Right forelimb (tissue), 1 donor: Measurements from ENCODE around the gene ARID4B.
"Not testable (repeated sequence)": the region's sequence is repeated elsewhere in the genome, so short reads cannot be mapped to it uniquely, and the experiment has no call there.

Experiments used
- DNase-seq: peaks from one replicate; pipeline ENCODE4 v3.0.0-alpha.2; 2018

Gene ARID4B

GRCh38 chr1:235213752-235214151 is 114.2 kb downstream of the ARID4B start:
- DNase-seq, result no peak

GRCh38 chr1:235211517-235211916 is 116.5 kb downstream of the ARID4B start:
- DNase-seq, result no peak

GRCh38 chr1:235207209-235207565 is 120.8 kb downstream of the ARID4B start:
- DNase-seq, result no peak

GRCh38 chr1:235206533-235207208 is 121.3 kb downstream of the ARID4B start:
- DNase-seq, result no peak

- no peak for DNase-seq
Measured at GRCh38 chr1:235205687-235206086, 122.3 kb downstream of the ARID4B start.

- no peak for DNase-seq
Measured at GRCh38 chr1:235203428-235203827, 124.6 kb downstream of the ARID4B start.

- not testable (repeated sequence) for DNase-seq
Measured at GRCh38 chr1:235202447-235202846, 125.5 kb downstream of the ARID4B start.

- DNase-seq, result no peak
Measured at GRCh38 chr1:235199441-235199840, 128.5 kb downstream of the ARID4B start.

- DNase-seq, result no peak
Measured at GRCh38 chr1:235190431-235190830, 137.5 kb downstream of the ARID4B start.

- no peak for DNase-seq
Measured at GRCh38 chr1:235187316-235187715, 140.7 kb downstream of the ARID4B start.

- no peak for DNase-seq
Measured at GRCh38 chr1:235181561-235182245, 146.3 kb downstream of the ARID4B start.

- DNase-seq, result no peak
Measured at GRCh38 chr1:235180916-235181460, 147.0 kb downstream of the ARID4B start.

GRCh38 chr1:235176486-235176885 is 151.5 kb downstream of the ARID4B start:
- DNase-seq, result no peak

GRCh38 chr1:235169986-235170385 is 158.0 kb downstream of the ARID4B start:
- no peak for DNase-seq

GRCh38 chr1:235168375-235168774 is 159.6 kb downstream of the ARID4B start:
- no peak for DNase-seq

GRCh38 chr1:235161685-235162327 is 166.2 kb downstream of the ARID4B start:
- DNase-seq, result peak; percentile 41

- DNase-seq, result peak; percentile 96
Measured at GRCh38 chr1:235160957-235161684, 166.9 kb downstream of the ARID4B start, which contains the start of gene RBM34. Gene RBM34, minus strand, starts transcription at chr1:235161250. Its CDS starts 24 bp downstream, at chr1:235161226.

- DNase-seq, result no peak
Measured at GRCh38 chr1:235160383-235160956, 167.5 kb downstream of the ARID4B start.

GRCh38 chr1:235159930-235160329 is 168.0 kb downstream of the ARID4B start:
- DNase-seq, result not testable (repeated sequence)

GRCh38 chr1:235159284-235159683 is 168.7 kb downstream of the ARID4B start:
- DNase-seq, result not testable (repeated sequence)

- DNase-seq, result no peak
Measured at GRCh38 chr1:235158680-235159079, 169.3 kb downstream of the ARID4B start.

GRCh38 chr1:235157150-235157549 is 170.8 kb downstream of the ARID4B start:
- no peak for DNase-seq

GRCh38 chr1:235156740-235157139 is 171.2 kb downstream of the ARID4B start:
- no peak for DNase-seq
